CD4-positive, alpha-beta T cell treated with Interleukin-6 for 4 hours (primary cell): Measurements from ENCODE around the gene ADAM33.

Experiments used
- DNase-seq: peaks from one replicate; pipeline ENCODE4 v3.0.0-alpha.2; 2020; ENCODE audit warnings: mixed read lengths

ADAM33 gene

GRCh38 chr20:3707508-3707899, 25.7 kb upstream of the ADAM33 start:
- no peak for DNase-seq

- DNase-seq: no peak
Measured at GRCh38 chr20:3706774-3707507, 25.1 kb upstream of the ADAM33 start.

- DNase-seq: no peak
Measured at GRCh38 chr20:3705970-3706739, 24.3 kb upstream of the ADAM33 start.

- no peak for DNase-seq
Measured at GRCh38 chr20:3705491-3705969, 23.7 kb upstream of the ADAM33 start.

GRCh38 chr20:3704087-3704486, 22.3 kb upstream of the ADAM33 start:
- DNase-seq: no peak

- no peak for DNase-seq
Measured at GRCh38 chr20:3702611-3703391, 21.0 kb upstream of the ADAM33 start.

- no peak for DNase-seq
Measured at GRCh38 chr20:3701061-3701998, 19.5 kb upstream of the ADAM33 start.

GRCh38 chr20:3699037-3699436, 17.2 kb upstream of the ADAM33 start:
- no peak for DNase-seq

GRCh38 chr20:3698591-3699001, 16.8 kb upstream of the ADAM33 start:
- DNase-seq: no peak

GRCh38 chr20:3697588-3698305, 15.9 kb upstream of the ADAM33 start:
- DNase-seq: no peak

- no peak for DNase-seq
Measured at GRCh38 chr20:3696745-3697587, 15.2 kb upstream of the ADAM33 start.

GRCh38 chr20:3696200-3696599, 14.4 kb upstream of the ADAM33 start:
- DNase-seq: no peak

- no peak for DNase-seq
Measured at GRCh38 chr20:3694864-3695263, 13.1 kb upstream of the ADAM33 start.

GRCh38 chr20:3693376-3693775, 11.6 kb upstream of the ADAM33 start:
- DNase-seq: no peak

- no peak for DNase-seq
Measured at GRCh38 chr20:3692706-3693294, 11.0 kb upstream of the ADAM33 start.

GRCh38 chr20:3691897-3692296, 10.1 kb upstream of the ADAM33 start:
- DNase-seq: no peak

GRCh38 chr20:3691306-3691705, 9.5 kb upstream of the ADAM33 start:
- DNase-seq: no peak

GRCh38 chr20:3690413-3690812, 8.6 kb upstream of the ADAM33 start:
- no peak for DNase-seq

- DNase-seq: no peak
Measured at GRCh38 chr20:3689978-3690377, 8.2 kb upstream of the ADAM33 start.

GRCh38 chr20:3687655-3688054, 5.8 kb upstream of the ADAM33 start:
- no peak for DNase-seq
